ENCODE data around the gene SDCBP2.

SDCBP2 gene

DNA sequence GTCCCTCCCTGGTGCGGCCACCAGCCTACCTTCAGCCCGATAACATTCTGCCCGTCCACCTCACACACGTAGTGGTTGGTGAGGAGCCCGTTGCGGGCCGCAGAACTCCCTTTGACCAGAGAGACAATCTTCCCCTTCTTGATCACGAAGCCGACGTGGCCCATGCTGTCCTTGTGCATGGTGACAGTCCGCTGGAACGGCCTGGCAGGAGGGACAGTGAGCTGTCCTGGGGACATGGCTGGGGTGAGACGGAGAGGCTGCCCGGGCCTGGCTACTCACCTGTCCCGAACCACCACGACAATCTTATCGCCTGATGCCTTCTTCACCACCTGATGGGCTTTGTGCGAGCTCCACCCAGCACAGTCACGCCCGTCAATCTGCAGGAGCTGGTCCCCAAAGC is 16.6 kb downstream of the SDCBP2 start:
- DNase-seq (ENCODE audit: low read depth): no peak

- DNase-seq (ENCODE audit: low read depth): no peak
These were observed 18.3 kb downstream of the SDCBP2 start for GRCh38 chr20:1310506-1311190.

GRCh38 chr20:1310071-1310470 is 18.9 kb downstream of the SDCBP2 start:
- DNase-seq (ENCODE audit: low read depth): no peak

DNA sequence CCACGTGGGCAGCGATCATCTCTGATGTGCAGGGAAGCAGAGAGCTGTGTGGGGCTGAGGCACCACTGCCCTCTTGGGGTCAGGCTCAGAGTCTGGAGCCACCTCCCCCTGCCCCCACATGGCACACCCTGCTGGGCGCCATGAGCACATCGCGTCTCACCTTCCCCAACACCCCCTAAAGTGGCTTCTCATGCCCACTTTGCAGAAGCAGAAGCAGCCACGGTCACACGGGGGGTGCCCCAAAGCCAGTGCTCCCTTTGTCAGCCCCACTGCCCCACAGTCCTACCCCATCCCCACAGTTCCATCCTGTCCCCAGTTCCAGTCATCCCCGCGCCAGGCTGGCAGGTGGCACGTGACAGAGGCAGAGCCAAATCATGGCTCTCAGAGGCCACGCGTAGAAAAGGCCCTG is 19.5 kb downstream of the SDCBP2 start:
- DNase-seq (ENCODE audit: low read depth): no peak

- DNase-seq (ENCODE audit: low read depth): no peak
These were observed 20.2 kb downstream of the SDCBP2 start for GRCh38 chr20:1308702-1309095.

DNA sequence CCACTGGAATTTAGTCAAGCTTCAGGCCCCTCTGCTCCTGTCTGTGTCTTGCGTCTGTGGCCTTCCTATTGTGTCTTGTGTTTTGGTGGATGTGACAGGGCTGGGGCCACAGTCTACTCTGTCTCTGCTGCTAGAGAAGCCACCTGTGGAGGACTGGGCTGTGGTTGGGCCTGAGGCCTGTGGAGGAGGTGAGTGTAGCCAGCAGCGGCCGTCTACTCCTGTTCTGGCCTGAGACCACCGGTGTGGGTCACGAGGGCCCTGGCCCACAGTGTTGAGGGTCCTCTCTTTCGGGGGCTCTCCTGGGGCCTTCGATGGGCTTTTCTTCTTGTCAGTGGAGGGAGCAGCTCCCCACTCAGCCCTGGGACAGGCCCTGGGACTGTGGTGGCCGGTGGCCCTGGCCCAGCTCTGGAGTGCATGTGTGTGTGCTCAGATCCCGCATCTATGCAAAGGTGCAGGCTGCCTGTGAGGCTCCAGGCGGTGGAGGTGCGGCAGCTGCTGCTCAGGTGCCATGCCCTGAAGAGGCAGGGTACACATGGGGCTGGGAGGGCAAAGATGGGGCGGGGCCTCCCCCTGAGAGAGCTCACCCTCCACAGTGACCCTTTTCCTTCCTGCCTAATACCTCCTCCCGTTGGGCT is 20.8 kb downstream of the SDCBP2 start:
- no peak for DNase-seq (ENCODE audit: low read depth)

GRCh38 chr20:1307571-1307971 is 21.4 kb downstream of the SDCBP2 start:
- no peak for DNase-seq (ENCODE audit: low read depth)

DNA sequence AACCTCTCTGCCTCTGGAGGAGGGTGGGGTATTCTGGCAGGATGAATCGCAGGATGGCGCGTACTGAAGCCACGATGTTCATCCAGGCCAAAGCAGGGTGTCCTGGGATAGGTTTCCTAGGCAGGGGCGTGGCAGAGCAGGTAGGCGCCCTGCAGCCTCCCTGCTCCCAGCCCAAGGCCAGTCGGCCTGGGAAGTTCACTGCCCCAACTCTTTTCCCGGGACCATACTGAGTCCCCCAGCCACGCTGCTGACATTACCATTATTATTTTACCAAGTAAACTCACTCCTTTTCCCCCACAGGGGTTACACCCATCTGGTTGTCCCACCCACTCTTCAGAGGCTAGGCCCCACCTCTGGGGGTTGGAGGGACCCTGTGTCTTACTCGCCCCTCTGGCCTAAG is 21.8 kb downstream of the SDCBP2 start:
- no peak for DNase-seq (ENCODE audit: low read depth)

DNA sequence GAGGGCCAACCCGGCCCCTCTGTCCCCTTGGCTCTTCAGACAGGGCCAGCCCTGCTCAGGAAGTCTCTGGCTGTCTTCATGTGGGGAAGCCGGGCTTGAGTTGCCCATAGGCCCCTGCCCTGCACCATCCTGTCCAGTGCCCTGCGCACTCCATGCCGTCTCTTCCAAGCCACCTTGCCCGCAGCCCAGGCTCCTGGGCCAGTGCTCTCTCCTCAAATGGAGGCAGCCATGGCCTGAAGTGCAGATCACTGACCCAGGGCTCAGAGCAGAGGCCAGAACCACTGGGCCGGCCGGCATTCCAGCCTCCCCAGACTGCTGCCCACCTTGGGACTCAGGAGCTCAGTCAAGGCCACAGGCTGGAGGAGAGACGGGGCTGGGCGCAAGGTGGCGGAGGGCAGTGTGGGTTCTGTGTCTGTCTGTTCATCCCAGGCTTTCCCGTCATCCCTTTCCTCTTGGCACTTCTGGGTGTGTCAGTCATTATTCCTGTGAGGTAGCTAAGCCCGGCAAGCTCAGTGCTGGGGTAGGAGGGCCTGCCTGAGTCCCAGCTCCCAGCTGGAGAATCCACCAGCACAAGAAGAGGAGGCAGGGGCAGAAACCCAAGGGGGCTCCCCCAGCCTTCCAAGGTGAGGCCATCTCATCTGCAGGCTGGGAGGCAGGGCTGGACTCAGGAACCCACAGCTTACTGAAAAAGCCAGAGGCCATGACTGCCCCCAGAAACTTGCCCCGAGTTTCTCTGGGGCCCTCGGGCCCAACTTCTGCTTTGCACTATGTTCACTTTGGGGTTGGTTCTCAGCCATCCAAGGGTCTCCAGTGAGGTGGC is 22.4 kb downstream of the SDCBP2 start:
- no peak for DNase-seq (ENCODE audit: low read depth)

DNA sequence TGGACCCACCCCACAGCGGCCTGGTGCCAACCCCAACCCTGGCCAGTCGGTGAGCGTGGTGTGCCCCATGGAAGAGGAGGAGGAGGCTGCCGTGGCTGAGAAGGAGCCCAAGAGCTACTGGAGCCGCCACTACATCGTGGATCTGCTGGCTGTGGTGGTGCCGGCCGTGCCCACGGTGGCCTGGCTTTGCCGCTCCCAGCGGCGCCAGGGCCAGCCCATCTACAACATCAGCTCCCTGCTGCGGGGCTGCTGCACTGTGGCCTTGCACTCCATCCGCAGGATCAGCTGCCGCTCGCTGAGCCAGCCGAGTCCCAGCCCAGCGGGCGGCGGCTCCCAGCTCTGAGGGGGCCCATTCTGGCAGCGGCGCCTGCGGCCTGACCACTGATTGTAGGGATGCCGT is 23.2 kb downstream of the SDCBP2 start:
- no peak for DNase-seq (ENCODE audit: low read depth)

DNA sequence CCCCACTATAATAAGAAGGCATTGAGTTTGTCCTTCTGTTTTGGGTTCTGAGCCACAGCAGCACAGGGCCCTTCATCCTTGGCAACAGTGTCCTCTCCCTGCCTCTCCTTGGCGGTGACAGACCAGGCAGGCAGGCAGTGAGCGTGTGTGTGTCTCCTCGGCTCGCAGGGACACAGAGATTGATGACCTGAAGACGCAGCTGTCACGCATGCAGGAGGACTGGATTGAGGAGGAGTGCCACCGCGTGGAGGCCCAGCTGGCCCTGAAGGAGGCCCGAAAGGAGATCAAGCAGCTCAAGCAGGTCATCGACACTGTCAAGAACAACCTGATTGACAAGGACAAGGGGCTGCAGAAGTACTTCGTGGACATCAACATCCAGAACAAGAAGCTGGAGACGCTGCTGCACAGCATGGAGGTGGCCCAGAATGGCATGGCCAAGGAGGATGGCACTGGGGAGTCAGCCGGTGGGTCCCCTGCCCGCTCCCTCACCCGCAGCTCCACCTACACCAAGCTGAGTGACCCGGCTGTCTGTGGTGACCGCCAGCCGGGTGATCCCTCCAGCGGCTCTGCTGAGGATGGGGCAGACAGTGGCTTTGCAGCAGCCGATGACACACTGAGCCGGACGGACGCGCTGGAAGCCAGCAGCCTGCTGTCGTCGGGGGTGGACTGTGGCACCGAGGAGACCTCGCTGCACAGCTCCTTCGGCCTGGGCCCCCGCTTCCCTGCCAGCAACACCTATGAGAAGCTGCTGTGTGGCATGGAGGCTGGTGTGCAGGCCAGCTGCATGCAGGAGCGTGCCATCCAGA is 24.0 kb downstream of the SDCBP2 start:
- DNase-seq (ENCODE audit: low read depth): no peak

- no peak for DNase-seq (ENCODE audit: low read depth)
These were observed 26.0 kb downstream of the SDCBP2 start for GRCh38 chr20:1302685-1303541.

DNA sequence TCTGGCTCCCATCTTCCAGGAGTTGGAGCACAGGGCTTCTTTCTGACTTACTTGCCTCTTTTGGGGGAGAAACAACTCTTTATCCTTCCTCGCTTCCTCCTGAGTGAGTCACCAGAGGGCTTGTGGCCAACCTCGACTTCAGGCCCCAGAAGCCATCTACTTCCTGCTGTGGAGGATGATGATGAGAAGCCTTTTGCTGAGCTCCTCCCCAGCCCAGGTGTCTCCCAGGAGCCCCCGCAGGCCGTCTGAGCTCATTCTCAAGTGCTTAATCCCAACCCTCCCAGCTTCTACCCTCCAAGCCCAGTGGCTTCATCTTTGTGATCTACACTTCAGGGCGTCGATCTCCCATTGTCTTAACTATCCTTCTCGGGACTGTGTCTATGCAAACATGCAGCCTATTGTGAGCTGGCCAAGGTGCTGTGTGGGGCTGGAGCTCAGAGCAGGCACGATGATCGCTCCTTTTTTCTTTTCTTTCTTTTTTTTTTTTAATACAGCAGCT is 27.9 kb downstream of the SDCBP2 start:
- DNase-seq (ENCODE audit: low read depth): no peak

GRCh38 chr20:1300083-1300840 is 28.7 kb downstream of the SDCBP2 start:
- no peak for DNase-seq (ENCODE audit: low read depth)

DNA sequence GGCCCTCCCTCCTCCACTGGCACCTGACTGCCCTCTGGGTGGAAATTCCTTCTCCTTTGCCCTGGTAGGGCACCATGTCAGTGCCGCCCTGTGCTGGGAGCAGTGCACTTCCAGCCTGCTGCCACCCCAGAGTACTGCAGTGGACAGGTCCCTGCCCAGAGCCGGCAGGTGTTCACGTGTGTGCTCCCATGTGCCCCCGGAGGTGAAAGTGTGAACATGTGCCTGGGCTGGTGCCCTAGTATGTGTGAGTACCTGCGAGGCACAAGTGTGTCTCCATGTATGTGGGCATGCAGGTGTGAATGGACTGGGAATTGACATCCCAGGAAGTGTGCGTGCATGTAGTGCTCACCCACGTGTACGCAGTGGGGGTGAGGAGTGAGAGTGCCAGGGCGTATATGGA is 29.4 kb downstream of the SDCBP2 start:
- DNase-seq (ENCODE audit: low read depth): no peak

DNA sequence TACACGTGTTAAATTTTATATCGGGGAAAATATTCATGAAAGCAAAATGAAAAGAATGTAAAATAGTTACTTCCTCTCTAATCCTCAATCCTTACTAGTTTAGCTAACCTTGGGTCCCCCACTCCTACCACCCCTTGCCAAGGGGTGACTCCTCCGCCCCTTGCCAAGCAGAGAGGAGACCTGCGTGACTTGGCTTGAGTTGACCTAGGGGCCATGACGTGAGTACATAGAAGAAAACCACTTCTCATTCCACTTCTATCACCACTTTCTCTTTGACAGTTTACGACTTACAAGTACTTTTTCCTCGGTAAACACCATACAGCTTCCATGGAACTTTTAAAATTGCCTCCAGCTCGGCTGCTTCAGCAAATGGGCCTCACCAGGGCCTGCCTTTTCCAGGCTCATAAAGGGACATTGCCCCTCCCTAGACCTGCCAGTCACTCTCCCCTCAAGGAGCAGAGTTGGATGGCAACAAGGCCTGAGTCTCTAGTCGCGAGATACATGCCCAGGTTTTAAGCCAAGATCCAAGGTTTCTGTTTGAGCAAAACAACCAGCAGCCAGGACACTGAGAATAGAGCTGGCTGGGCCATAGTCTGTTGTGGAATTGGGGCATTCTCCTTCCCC is 29.9 kb downstream of the SDCBP2 start:
- DNase-seq (ENCODE audit: low read depth): no peak

- DNase-seq (ENCODE audit: low read depth): no peak
These were observed 30.8 kb downstream of the SDCBP2 start for GRCh38 chr20:1298166-1298565.

DNA sequence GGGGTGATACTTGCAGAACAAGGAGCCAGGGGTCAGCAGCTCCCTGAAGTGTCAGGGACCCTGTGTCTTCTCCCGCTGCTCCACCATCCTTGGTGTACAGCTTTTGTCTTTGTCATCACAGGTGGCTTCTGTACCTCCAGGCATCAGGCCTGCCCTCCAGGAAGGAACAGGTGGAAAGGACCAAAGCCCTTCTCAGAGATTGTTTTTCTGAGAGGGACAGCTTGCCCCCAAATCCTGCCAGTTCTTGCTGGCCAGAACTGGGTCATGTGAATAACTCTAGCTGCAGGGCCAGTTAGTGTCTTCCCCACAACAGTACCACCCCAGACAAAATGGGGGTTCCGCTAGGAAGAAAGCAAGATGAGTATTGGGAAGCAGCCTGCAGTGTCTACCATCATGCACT is 31.5 kb downstream of the SDCBP2 start:
- no peak for DNase-seq (ENCODE audit: low read depth)

DNA sequence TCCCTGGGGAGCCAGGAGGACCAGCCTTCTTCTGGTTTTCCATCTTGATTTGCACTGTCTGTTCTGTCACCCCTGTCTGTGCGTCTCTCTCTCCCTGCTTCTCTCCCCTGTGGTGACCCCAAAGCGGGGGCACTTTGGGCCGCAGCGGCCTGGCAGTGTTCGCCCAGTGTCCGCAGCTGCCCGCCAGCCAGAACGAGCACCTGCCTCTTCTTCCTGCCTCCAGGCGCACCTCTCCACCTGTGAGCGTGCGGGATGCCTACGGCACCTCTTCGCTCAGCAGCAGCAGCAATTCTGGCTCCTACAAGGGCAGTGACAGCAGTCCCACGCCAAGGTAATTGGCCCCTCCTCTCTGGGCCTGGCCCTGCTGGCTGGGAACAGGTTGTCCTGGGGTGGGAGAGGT is 32.0 kb downstream of the SDCBP2 start:
- DNase-seq (ENCODE audit: low read depth): no peak

DNA sequence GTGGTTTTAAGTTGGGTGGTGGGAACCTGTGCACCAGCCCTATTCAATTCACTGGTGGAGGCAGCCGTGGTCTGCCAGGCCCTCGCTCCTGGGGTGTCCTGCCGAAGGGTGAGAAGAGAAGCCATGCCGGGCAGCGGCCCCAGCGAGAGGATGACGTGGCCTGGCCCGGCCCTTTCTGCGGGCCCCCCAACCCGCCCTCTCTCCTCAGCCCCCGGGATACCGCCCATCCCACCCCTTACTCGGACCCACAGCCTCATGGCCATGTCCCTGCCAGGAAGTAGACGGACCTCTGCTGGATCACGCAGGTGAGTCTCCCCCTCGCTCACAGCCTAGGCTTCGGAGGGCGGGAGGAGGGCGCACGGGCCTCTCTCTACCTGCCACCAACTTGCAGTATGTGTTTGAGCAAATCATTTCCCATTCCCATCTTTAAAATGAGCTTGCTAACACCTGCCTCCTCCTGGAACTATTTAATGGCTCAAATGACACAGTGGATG is 32.8 kb downstream of the SDCBP2 start:
- no peak for DNase-seq (ENCODE audit: low read depth)
